ENCODE results near the gene SIMC1. TPM values are rescaled to one million over a fixed set of nuclear protein-coding genes. Genes with fewer than 3 reads are reported as not detected.

SIMC1 gene
- total and polyA plus RNA-seq, 2 of the 4 experiments (the other 2 are of a cell fraction), result 8.2 to 11.7 TPM

DNA sequence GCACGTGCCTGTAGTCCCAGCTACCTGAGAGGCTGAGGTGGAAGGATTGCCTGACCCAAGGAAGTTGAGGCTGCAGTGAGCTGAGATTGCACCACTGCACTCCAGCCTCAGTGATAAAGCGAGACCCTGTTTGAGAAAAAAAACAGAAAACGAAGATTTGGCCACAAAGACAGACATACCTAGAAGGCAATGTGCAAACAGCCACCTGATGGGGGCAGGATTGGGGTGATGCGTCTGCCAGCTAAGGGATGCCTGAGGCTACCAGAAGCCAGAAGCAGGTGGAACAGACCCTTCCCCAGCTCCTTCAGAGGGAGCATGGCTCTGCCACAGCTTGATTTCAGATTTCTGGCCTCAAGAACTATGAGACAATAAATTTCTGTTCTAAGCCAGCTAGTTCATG lies 153.3 kb downstream of the SIMC1 start:
- CTCF ChIA-PET, result interaction anchor here (0.6 to 0.9 kb wide), 2 partner anchors 11 to 247 kb away, joined by 3 read pairs; no protein-coding TSS in a partner anchor
- Histone ChIP-seq H4K8ac (ENCODE audit: low read depth in 2 of 2, low read length in 2 of 2) (no peak overlapping the region), H3K18ac (ENCODE audit: low read depth, low read length) (no peak overlapping the region), H3K14ac (replicated peaks; ENCODE audit: low read depth, low read length) (no peak overlapping the region), H3K56ac (ENCODE audit: extremely low read depth, insufficient read depth, low read length) (no peak overlapping the region), H3K4ac (ENCODE audit: low read depth, low read length) (no peak overlapping the region), H3K27me3 (ENCODE audit: control insufficient read depth, insufficient read depth, low read length) (no peaks in the 10 kb centered on the region), H4K20me1 (ENCODE audit: insufficient read depth, low read length) (peaks cover 3% of the 10 kb centered on the region; the same call in 1 of the 2 replicates), H3K9ac (ENCODE audit: low read depth, low read length) (no peak overlapping the region), H3K4me1 (ENCODE audit: control insufficient read depth, insufficient read depth, low read length) (peaks cover 4% of the 10 kb centered on the region; the same call in 1 of the 2 replicates), H3K9me3 (ENCODE audit: control insufficient read depth, insufficient read depth, low read length) (no peaks in the 10 kb centered on the region), H4K5ac (ENCODE audit: low read depth, low read length) (no peak overlapping the region), H3K27ac (ENCODE audit: insufficient read depth, low read length) (no peak overlapping the region), H2BK5ac (ENCODE audit: low read depth, low read length, poor library complexity, severe bottlenecking) (no peak overlapping the region), H2BK20ac (ENCODE audit: low read depth, low read length) (no peak overlapping the region), H2BK120ac (ENCODE audit: low read depth, low read length) (no peak overlapping the region), H3K23ac (ENCODE audit: low read depth, low read length) (no peak overlapping the region), H3K36me3 (ENCODE audit: control insufficient read depth, insufficient read depth, low read length) (peaks cover 27% of the 10 kb centered on the region), H3K79me1 (ENCODE audit: low read depth in 1 of 2, low read length in 2 of 2) (peaks cover 8 to 49% of the 10 kb centered on the region in 2 experiments; a peak in 3 of 4 replicates), H2AFZ (replicated peaks; ENCODE audit: low read length, poor library complexity) (no peak overlapping the region), H3K4me2 (ENCODE audit: low read depth, low read length) (no peak overlapping the region), H2BK15ac (ENCODE audit: low read depth, low read length) (no peak overlapping the region), H2AK9ac (replicated peaks; ENCODE audit: low read depth, low read length, poor library complexity) (no peak overlapping the region), H2AK5ac (ENCODE audit: low read depth, low read length) (no peak overlapping the region), H3K9me1 (ENCODE audit: insufficient read depth, low read length) (no peaks in the 10 kb centered on the region; the same call in 1 of the 2 replicates), H4K91ac (ENCODE audit: insufficient read depth, low read depth, low read length) (no peak overlapping the region), H3K4me3 (ENCODE audit: insufficient read depth, low read depth, low read length) (no peak overlapping the region)
- intact Hi-C loops (cut with micrococcal nuclease) (no loop called here), dilution Hi-C loops (cut with HindIII; ENCODE audit: low sequenced_read_pairs, unreplicated experiment) (no loop called here), in situ Hi-C loops (cut with MboI; ENCODE audit: low sequenced_read_pairs) (no loop called here)
- TF ChIP-seq RFX5 (IDR thresholded peaks at IDR 0.05; ENCODE audit: low read depth, low read length) (no peak), MAZ (IDR thresholded peaks at IDR 0.05; ENCODE audit: borderline replicate concordance, low read depth, low read length) (no peak), SMC3 (IDR thresholded peaks at IDR 0.05; ENCODE audit: low read depth, low read length) (no peak), RAD21 (IDR thresholded peaks at IDR 0.05; ENCODE audit: low read length) (no peak)
- ATAC-seq (ENCODE audit: low read depth) (no peak), DNase-seq (no peak)
- 100% methylated on average over 1 of the region's 4 CpGs; no CpG with 5 or more reads in 1 of the 2 experiments for WGBS, 2 experiments (ENCODE audit: extremely low coverage in 2 of 2, insufficient read length in 1 of 2)
- no TSS peak for BruUV-seq (replicated peaks)
- POLR2A ChIA-PET (ENCODE audit: unreplicated experiment), result no interaction called here

Data from IMR-90 (cell line).